HepG2 (cell line): ENCODE measurements around the gene SIRT1. TPM values are rescaled to one million over a fixed set of nuclear protein-coding genes. Genes with fewer than 3 reads are reported as not detected.

Experiments
- ATF7-NPFF ChIP-seq: sonication (generic); formaldehyde crosslinking; IDR thresholded peaks from 2 replicates; pipeline ENCODE4 v1.8.1; 2023; ENCODE audit warnings: mild to moderate bottlenecking, low read depth, missing genetic modification reagents, moderate library complexity
- CCDC6 ChIP-seq: sonication (generic); formaldehyde crosslinking; IDR thresholded peaks from 2 replicates; pipeline ENCODE4 v1.8.1; 2022; ENCODE audit warnings: mild to moderate bottlenecking, missing genetic modification reagents, moderate library complexity
- FOXC1 ChIP-seq: sonication (generic); formaldehyde crosslinking; IDR thresholded peaks from 2 replicates; pipeline ENCODE4 v1.8.0; 2022; ENCODE audit warnings: mild to moderate bottlenecking, missing genetic modification reagents, borderline replicate concordance
- GTF3A ChIP-seq: sonication (generic); formaldehyde crosslinking; conservative IDR thresholded peaks from 2 replicates; pipeline ENCODE4 v1.4.0; 2020; ENCODE audit warnings: mild to moderate bottlenecking, missing genetic modification reagents
- KDM5A ChIP-seq: fragments of 200-600 bp; sonication (generic); IDR thresholded peaks from 2 replicates; pipeline ENCODE4 v1.7.0; 2018; ENCODE audit warnings: antibody characterized with exemption, mild to moderate bottlenecking, low read length, borderline replicate concordance
- MTA3 ChIP-seq: sonication (generic); formaldehyde crosslinking; IDR thresholded peaks from 2 replicates; pipeline ENCODE4 v1.4.0; 2020; ENCODE audit warnings: missing genetic modification reagents
- NFE2 ChIP-seq: sonication (generic); formaldehyde crosslinking; IDR thresholded peaks from 2 replicates; pipeline ENCODE4 v1.4.0; 2020; ENCODE audit warnings: missing genetic modification reagents
- RARG ChIP-seq: sonication (generic); formaldehyde crosslinking; IDR thresholded peaks from 2 replicates; pipeline ENCODE4 v1.4.0; 2020; ENCODE audit warnings: low read depth, mild to moderate bottlenecking, missing genetic modification reagents
- ZFP36 ChIP-seq: fragments of 150-350 bp; IDR thresholded peaks from 2 replicates; pipeline ENCODE4 v1.6.1; 2018; ENCODE audit warnings: borderline replicate concordance, low read length, low read depth; ENCODE audit not compliant: partially characterized antibody
- ZFP37 ChIP-seq: sonication (generic); formaldehyde crosslinking; IDR thresholded peaks from 2 replicates; pipeline ENCODE4 v1.4.0; 2020; ENCODE audit warnings: missing genetic modification reagents, borderline replicate concordance
- ZNF121 ChIP-seq: sonication (generic); formaldehyde crosslinking; IDR thresholded peaks from 2 replicates; pipeline ENCODE4 v1.5.0; 2020; ENCODE audit warnings: mild to moderate bottlenecking, missing genetic modification reagents
- ZNF263 ChIP-seq: sonication (generic); formaldehyde crosslinking; IDR thresholded peaks from 2 replicates; pipeline ENCODE4 v1.4.0; 2020; ENCODE audit warnings: missing genetic modification reagents
- ZNF343 ChIP-seq: sonication (generic); formaldehyde crosslinking; IDR thresholded peaks from 2 replicates; pipeline ENCODE4 v1.4.0; 2020; ENCODE audit warnings: mild to moderate bottlenecking, missing genetic modification reagents
- ZNF556 ChIP-seq: sonication (generic); formaldehyde crosslinking; IDR thresholded peaks from 2 replicates; pipeline ENCODE4 v1.4.0; 2020; ENCODE audit warnings: mild to moderate bottlenecking, missing genetic modification reagents, borderline replicate concordance
- ZNF598 ChIP-seq: sonication (generic); formaldehyde crosslinking; IDR thresholded peaks from 2 replicates; pipeline ENCODE4 v1.5.1; 2020; ENCODE audit warnings: mild to moderate bottlenecking, missing genetic modification reagents, borderline replicate concordance
- ZSCAN21 ChIP-seq: sonication (generic); formaldehyde crosslinking; IDR thresholded peaks from 2 replicates; pipeline ENCODE4 v1.8.0; 2022; ENCODE audit warnings: mild to moderate bottlenecking, missing genetic modification reagents, moderate library complexity, borderline replicate concordance
- polyA plus RNA-seq, 8 experiments: library from polyadenylated mRNA; depleted of rRNA in 3 of 8; stranded (reverse) in 7 of 8; unstranded in 1 of 8; fragments of >200 nt; fragmentation: Illumina TruSeq in 4 of 8; extraction: Trizol in 4 of 8; gene quantifications; 2 replicates each; pipeline versions ENCODE4 v1.2.1 to v1.2.3, GENCODE V29; 2011 to 2016; ENCODE audit warnings: low read depth in 4 of 8, missing spikeins in 1 of 8, mixed read lengths in 1 of 8; ENCODE audit not compliant: insufficient read depth in 1 of 8
- total RNA-seq, 5 experiments: library from RNA; depleted of rRNA; stranded (reverse); fragments of >200 nt; fragmentation: Illumina TruSeq; extraction: Trizol; gene quantifications; 2 replicates each; pipeline ENCODE4 v1.2.3, GENCODE V29; 2016; ENCODE audit warnings: low read depth in 1 of 5
- TF ChIP-seq, protein P1 (sequence below): sonication (generic); formaldehyde crosslinking; IDR thresholded peaks from 2 replicates; pipeline ENCODE4 v1.5.1; 2020; ENCODE audit warnings: mild to moderate bottlenecking, missing genetic modification reagents, moderate library complexity
- TF ChIP-seq, protein P2 (sequence below): sonication (generic); formaldehyde crosslinking; IDR thresholded peaks from 2 replicates; pipeline ENCODE4 v1.5.0; 2020; ENCODE audit warnings: mild to moderate bottlenecking, low read depth, missing genetic modification reagents, borderline replicate concordance
- TF ChIP-seq, protein P3 (sequence below): sonication (generic); formaldehyde crosslinking; IDR thresholded peaks from 2 replicates; pipeline ENCODE4 v1.8.0; 2022; ENCODE audit warnings: mild to moderate bottlenecking, missing genetic modification reagents, moderate library complexity
- TF ChIP-seq, protein P4 (sequence below): sonication (generic); formaldehyde crosslinking; IDR thresholded peaks from 2 replicates; pipeline ENCODE4 v1.4.0; 2020; ENCODE audit warnings: mild to moderate bottlenecking, missing genetic modification reagents
- TF ChIP-seq, protein P5 (sequence below): sonication (generic); formaldehyde crosslinking; IDR thresholded peaks from 2 replicates; pipeline ENCODE4 v1.8.0; 2022; ENCODE audit warnings: mild to moderate bottlenecking, missing genetic modification reagents; ENCODE audit not compliant: insufficient replicate concordance
- TF ChIP-seq, protein P6 (sequence below): sonication (generic); formaldehyde crosslinking; IDR thresholded peaks from 2 replicates; pipeline ENCODE4 v1.4.0; 2020; ENCODE audit warnings: missing genetic modification reagents

The SIRT1 gene
- total and polyA plus RNA-seq, 2 of the 13 experiments (the other 11 are each of a cell fraction or from before 2014, with no cell fraction given), result 9.4 to 10.2 TPM

DNA sequence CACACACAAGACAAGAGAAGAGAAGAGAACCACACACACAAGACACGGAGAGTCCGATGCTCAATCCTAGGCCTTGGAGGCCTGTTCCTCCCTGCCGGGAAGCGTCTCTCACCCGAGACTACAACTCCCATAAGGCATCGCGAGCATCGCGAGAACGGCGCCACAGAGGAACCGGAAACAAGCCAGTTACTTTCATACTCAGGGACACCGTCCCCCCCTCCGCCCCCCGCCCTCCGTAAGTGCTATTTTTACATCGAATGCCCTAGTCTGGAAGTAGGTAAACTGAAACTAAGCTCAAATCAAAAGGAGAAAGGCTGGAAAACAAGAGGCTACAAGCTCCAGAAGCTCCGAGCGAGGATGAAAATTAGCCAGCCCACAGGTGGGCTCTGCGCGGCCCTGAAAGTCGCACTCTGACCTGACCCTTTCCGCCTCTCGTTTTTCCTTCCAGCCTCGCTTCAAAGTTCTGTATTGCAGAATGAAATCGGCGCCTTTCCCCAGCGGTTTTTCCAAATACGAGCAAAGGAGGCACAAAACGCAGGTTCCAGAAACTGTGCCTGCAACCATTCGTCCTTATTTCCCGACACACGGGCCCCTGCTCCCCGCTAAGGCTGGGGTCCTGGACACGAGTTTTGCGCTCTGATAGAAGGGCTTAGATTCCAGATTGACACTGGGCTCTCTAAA lies 35.0 kb upstream of the SIRT1 start (continued):
- TF ChIP-seq KDM5A, result peak; percentile 81; the same call in 1 of the 2 replicates
- TF ChIP-seq MTA3, result no peak
- no peak; the same call in 1 of the 2 replicates for TF ChIP-seq FOXC1
- TF ChIP-seq, protein P1, sequence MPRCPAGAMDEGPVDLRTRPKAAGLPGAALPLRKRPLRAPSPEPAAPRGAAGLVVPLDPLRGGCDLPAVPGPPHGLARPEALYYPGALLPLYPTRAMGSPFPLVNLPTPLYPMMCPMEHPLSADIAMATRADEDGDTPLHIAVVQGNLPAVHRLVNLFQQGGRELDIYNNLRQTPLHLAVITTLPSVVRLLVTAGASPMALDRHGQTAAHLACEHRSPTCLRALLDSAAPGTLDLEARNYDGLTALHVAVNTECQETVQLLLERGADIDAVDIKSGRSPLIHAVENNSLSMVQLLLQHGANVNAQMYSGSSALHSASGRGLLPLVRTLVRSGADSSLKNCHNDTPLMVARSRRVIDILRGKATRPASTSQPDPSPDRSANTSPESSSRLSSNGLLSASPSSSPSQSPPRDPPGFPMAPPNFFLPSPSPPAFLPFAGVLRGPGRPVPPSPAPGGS (CRISPR knock-in tag), result no peak; the same call in 1 of the 2 replicates
- TF ChIP-seq, protein P2, sequence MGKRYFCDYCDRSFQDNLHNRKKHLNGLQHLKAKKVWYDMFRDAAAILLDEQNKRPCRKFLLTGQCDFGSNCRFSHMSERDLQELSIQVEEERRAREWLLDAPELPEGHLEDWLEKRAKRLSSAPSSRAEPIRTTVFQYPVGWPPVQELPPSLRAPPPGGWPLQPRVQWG (CRISPR knock-in tag), result no peak
- no peak for TF ChIP-seq ZNF263 (CRISPR knock-in tag)
- TF ChIP-seq ZFP36, result no peak
- TF ChIP-seq ZNF121 (CRISPR knock-in tag), result no peak
- TF ChIP-seq, protein P3, sequence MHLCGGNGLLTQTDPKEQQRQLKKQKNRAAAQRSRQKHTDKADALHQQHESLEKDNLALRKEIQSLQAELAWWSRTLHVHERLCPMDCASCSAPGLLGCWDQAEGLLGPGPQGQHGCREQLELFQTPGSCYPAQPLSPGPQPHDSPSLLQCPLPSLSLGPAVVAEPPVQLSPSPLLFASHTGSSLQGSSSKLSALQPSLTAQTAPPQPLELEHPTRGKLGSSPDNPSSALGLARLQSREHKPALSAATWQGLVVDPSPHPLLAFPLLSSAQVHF (CRISPR knock-in tag), result no peak
- TF ChIP-seq CCDC6 (CRISPR knock-in tag), result no peak
- TF ChIP-seq, protein P4, sequence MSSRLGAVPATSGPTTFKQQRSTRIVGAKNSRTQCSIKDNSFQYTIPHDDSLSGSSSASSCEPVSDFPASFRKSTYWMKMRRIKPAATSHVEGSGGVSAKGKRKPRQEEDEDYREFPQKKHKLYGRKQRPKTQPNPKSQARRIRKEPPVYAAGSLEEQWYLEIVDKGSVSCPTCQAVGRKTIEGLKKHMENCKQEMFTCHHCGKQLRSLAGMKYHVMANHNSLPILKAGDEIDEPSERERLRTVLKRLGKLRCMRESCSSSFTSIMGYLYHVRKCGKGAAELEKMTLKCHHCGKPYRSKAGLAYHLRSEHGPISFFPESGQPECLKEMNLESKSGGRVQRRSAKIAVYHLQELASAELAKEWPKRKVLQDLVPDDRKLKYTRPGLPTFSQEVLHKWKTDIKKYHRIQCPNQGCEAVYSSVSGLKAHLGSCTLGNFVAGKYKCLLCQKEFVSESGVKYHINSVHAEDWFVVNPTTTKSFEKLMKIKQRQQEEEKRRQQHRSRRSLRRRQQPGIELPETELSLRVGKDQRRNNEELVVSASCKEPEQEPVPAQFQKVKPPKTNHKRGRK (CRISPR knock-in tag), result peak; percentile 93
- TF ChIP-seq ZNF556, result no peak; the same call in 1 of the 2 replicates
- TF ChIP-seq ATF7-NPFF (CRISPR knock-in tag), result no peak
- TF ChIP-seq, protein P5, sequence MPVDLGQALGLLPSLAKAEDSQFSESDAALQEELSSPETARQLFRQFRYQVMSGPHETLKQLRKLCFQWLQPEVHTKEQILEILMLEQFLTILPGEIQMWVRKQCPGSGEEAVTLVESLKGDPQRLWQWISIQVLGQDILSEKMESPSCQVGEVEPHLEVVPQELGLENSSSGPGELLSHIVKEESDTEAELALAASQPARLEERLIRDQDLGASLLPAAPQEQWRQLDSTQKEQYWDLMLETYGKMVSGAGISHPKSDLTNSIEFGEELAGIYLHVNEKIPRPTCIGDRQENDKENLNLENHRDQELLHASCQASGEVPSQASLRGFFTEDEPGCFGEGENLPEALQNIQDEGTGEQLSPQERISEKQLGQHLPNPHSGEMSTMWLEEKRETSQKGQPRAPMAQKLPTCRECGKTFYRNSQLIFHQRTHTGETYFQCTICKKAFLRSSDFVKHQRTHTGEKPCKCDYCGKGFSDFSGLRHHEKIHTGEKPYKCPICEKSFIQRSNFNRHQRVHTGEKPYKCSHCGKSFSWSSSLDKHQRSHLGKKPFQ (CRISPR knock-in tag), result peak; percentile 71
- TF ChIP-seq RARG (CRISPR knock-in tag), result no peak
- TF ChIP-seq ZSCAN21, result no peak
- TF ChIP-seq, protein P6, sequence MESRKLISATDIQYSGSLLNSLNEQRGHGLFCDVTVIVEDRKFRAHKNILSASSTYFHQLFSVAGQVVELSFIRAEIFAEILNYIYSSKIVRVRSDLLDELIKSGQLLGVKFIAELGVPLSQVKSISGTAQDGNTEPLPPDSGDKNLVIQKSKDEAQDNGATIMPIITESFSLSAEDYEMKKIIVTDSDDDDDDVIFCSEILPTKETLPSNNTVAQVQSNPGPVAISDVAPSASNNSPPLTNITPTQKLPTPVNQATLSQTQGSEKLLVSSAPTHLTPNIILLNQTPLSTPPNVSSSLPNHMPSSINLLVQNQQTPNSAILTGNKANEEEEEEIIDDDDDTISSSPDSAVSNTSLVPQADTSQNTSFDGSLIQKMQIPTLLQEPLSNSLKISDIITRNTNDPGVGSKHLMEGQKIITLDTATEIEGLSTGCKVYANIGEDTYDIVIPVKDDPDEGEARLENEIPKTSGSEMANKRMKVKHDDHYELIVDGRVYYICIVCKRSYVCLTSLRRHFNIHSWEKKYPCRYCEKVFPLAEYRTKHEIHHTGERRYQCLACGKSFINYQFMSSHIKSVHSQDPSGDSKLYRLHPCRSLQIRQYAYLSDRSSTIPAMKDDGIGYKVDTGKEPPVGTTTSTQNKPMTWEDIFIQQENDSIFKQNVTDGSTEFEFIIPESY, result no peak
- no peak for TF ChIP-seq ZFP37 (CRISPR knock-in tag)
- no peak for TF ChIP-seq NFE2
- TF ChIP-seq GTF3A, result 0 out of 2 replicates have a peak, but pooled peaks have one; percentile 22
- TF ChIP-seq ZNF343 (CRISPR knock-in tag), result no peak
- no peak for TF ChIP-seq ZNF598 (CRISPR knock-in tag)
